Lower leg skin (tissue), 4 donors: ENCODE results near the gene PSMG4. TPM values are rescaled to one million over a fixed set of nuclear protein-coding genes. Genes with fewer than 3 reads are reported as not detected.

Experiments used
- DNase-seq, 2 donors: peaks; one replicate each; pipeline ENCODE4 v3.0.0-alpha.2; 2019; ENCODE audit warnings: low spot score in 2 of 2
- H3K4me3 ChIP-seq: fragments of 200-600 bp; sonication (generic); 2 replicates; pipeline ENCODE4 v1.5.1; 2017; ENCODE audit warnings: mild to moderate bottlenecking, low read depth; ENCODE audit not compliant: poor library complexity, severe bottlenecking
- CTCF ChIP-seq, 3 donors: fragments of 450-650 bp; IDR thresholded peaks; one replicate each; pipeline ENCODE4 v1.5.1; 2016; ENCODE audit warnings: antibody characterized with exemption in 3 of 3, mild to moderate bottlenecking in 3 of 3, moderate library complexity in 2 of 3
- POLR2A ChIP-seq, 2 donors: fragments of 450-650 bp; IDR thresholded peaks; one replicate each; pipeline ENCODE4 v1.6.1; 2016 to 2017; ENCODE audit warnings: antibody characterized with exemption in 2 of 2, mild to moderate bottlenecking in 1 of 2, moderate library complexity in 1 of 2
- WGBS, 2 donors: methylation state at CpG; one replicate each; pipeline ENCODE4 v1.1.5; 2018; 5-methylcytosine and 5-hydroxymethylcytosine counted together
- intact Hi-C: fragments of 100-400 bp; cut with DNase I; formaldehyde crosslinking; loops from one replicate; pipeline ENCODE4 v1.15.0; 2023; ENCODE audit warnings: low total_unique reads
- total RNA-seq, 4 donors: library from RNA; depleted of rRNA; stranded (reverse); fragments of >200 nt; gene quantifications; one replicate each; pipeline ENCODE4 v1.1.0, GENCODE V29; 2016

The PSMG4 gene
- total RNA-seq, 4 donors from 2014 or later: 16.2 to 22.1 (median 19.1) TPM

DNA sequence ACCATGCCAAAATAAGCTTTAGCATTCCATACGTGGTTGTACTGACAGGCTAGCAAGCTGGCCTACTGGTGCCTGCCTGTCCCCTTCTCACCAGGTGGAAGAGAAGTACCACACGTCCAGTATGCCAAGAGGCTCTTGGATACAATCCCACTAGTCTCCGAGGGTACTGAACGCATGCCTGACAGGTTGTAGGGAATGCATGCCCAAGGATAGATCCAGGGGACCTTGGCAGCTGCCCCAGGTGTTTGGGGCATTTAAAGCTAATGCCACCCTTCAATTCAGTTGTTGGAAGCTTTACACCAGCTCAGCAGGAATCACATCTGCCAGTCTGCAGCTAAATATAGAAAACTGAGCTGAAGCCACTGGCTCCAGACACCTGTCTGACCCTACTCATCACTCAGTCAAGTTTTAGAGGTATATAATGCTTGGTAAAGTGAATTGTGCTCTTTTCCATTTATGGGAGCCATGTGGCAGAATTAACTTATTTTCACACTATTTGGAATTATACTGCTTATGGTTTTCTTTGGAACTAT, 36.2 kb upstream of the PSMG4 start:
- 72 to 81% methylated on average over 4 of the region's 4 CpGs for WGBS, 2 donors
- TF ChIP-seq CTCF (IDR thresholded peaks at IDR 0.05) (no peak), POLR2A (IDR thresholded peaks at IDR 0.05) (no peak)
- intact Hi-C loops: no loop called here
- peak in 1 of 2 donors; percentile 9 for DNase-seq
- H3K4me3 ChIP-seq: no peak overlapping the region

DNA sequence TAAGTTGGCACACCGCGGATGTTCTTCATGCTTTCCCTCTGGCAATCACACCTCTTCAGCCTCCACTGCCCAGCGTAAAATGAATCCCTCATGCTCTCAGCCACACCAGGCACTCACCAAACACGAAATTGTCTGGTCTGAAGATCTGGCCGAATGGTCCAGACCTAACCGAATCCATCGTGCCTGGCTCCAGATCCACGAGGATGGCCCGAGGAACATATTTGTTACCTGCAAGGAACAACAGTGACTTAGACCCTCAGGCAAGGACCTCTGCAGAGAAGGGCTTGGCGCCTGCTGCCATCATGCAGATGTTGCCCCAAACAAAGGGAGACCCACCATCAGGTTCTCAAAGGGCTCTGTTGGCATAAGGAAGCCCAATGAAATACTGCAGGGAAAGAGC, 32.7 kb upstream of the PSMG4 start:
- peak in 1 of 2 donors; percentile 67 for DNase-seq
- intact Hi-C loops: no loop called here
- TF ChIP-seq POLR2A (IDR thresholded peaks at IDR 0.05) (no peak), CTCF (IDR thresholded peaks at IDR 0.05) (no peak)
- WGBS, 2 donors: 87 to 88% methylated on average over 10 of the region's 10 CpGs
- no peak overlapping the region for H3K4me3 ChIP-seq

DNA sequence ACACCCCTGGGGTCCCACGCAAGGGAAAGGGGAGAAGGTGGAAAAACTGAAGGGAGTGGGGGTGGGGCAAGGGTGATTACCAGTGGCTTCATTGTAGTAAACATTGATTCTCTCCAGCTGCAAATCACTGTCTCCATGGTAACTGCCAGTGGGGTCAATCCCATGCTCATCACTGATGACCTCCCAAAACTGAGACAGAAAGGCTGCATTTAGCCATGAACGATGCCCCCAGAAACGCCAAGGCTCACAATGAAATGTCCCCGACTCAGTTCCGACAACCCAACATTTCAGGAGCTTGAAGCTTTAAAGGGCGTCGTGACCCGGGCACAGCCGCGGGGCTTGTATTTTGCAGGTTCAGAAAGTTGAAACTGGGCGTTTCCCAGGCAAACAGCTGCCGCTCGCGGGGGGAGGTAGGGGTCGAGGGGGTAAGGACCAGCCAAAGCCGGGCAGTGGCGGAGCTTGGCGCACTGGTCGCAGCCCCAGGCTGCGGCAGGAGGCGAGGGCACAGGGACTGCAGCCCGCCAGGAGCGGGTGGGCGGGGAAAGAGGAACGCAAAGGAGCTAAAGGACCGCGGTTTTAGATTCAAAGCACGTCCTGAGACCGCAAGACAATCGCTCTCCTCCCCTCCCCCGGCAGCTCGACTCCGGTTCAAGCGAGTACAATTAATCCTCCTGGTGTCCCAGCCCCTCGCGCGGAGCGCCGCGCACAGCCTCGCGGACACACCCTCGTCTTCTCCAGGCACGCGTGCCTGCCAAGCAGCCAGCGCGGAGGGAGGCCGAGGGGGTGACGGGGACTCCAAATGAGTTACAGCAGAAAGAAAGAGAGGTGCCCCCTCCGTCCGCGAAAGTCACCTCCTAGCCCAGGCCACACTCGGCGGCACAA, 32.0 kb upstream of the PSMG4 start:
- peak in 1 of 2 donors; percentile 86 for DNase-seq
- intact Hi-C loops: no loop called here
- peak overlapping the region; percentile 10 for H3K4me3 ChIP-seq
- WGBS, 2 donors: 4 to 5% methylated on average over 35 to 47 of the region's 54 CpGs
- TF ChIP-seq POLR2A (IDR thresholded peaks at IDR 0.05) (no peak), CTCF (IDR thresholded peaks at IDR 0.05) (no peak)

- peak within 1 kb of the TSS; percentile 10 for H3K4me3 ChIP-seq
- DNase-seq: peak in 1 of 2 donors; percentile 83
- intact Hi-C loops: no loop called here
- TF ChIP-seq POLR2A (IDR thresholded peaks at IDR 0.05) (no peak), CTCF (IDR thresholded peaks at IDR 0.05) (no peak)
- WGBS, 2 donors: 0 to 2% methylated on average over 29 to 34 of the region's 66 CpGs
Measured at GRCh38 chr6:3227363-3228045, 31.2 kb upstream of the PSMG4 start, which contains the start of gene TUBB2B. Gene TUBB2B, minus strand, starts transcription at chr6:3227653. Its CDS starts 110 bp downstream, at chr6:3227543.

DNA sequence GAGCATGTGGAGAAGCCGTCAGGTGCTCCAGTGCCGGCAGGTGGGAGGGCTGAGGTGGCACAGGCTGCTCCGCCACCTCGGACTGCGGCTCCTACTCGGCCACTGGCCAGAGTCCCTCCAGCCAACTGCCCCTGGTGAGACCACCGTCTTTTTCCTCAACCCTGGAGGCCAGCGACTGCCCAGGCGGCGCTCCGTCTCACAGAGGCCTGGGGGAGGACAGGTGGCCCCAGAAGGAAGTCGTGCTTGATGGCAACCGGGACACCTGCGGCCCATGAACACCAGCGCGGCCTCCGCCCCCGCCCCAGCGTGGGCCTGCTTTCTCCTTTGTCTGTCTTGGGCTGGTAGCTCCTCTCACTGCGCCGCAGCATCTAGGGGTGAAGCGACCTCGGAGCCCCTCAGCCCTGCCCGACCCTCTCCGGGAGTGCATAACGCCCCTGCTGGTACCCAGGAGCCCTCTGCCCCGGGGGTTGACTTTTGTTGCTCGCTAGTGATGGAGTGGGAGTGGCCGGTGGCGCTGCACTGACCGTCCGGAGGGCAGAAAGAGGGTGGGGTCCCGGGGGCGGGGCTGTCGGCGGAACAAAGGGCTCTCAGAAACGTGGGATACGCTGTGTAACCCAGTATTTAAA, 30.6 kb upstream of the PSMG4 start:
- WGBS, 2 donors: 3% methylated on average over 16 to 24 of the region's 38 CpGs
- DNase-seq: peak in 1 of 2 donors; percentile 86
- TF ChIP-seq CTCF (IDR thresholded peaks at IDR 0.05): no peak
- no peak for TF ChIP-seq POLR2A (IDR thresholded peaks at IDR 0.05)
- intact Hi-C loops: no loop called here
- no peak overlapping the region for H3K4me3 ChIP-seq
